ENCODE measurements around the gene RASAL1.

The RASAL1 gene

GRCh38 chr12:113071135-113072112, 64.1 kb downstream of the RASAL1 start:
- no peak for DNase-seq (ENCODE audit: low read depth)
- no peak overlapping the region for H3K4me3 ChIP-seq (ENCODE audit: low read length)
- no peak for TF ChIP-seq CTCF (conservative IDR thresholded peaks at IDR 0.05; ENCODE audit: low read depth, low read length)

GRCh38 chr12:113070117-113070906, 65.2 kb downstream of the RASAL1 start:
- no peak for TF ChIP-seq CTCF (conservative IDR thresholded peaks at IDR 0.05; ENCODE audit: low read depth, low read length)
- no peak for DNase-seq (ENCODE audit: low read depth)
- no peak overlapping the region for H3K4me3 ChIP-seq (ENCODE audit: low read length)

GRCh38 chr12:113069751-113070116, 65.8 kb downstream of the RASAL1 start:
- H3K4me3 ChIP-seq (ENCODE audit: low read length), result no peak overlapping the region
- no peak for TF ChIP-seq CTCF (conservative IDR thresholded peaks at IDR 0.05; ENCODE audit: low read depth, low read length)
- no peak for DNase-seq (ENCODE audit: low read depth)

- no peak overlapping the region for H3K4me3 ChIP-seq (ENCODE audit: low read length)
- TF ChIP-seq CTCF (conservative IDR thresholded peaks at IDR 0.05; ENCODE audit: low read depth, low read length), result no peak
- DNase-seq (ENCODE audit: low read depth), result no peak
These were observed 66.4 kb downstream of the RASAL1 start for GRCh38 chr12:113069149-113069548.

- no peak for DNase-seq (ENCODE audit: low read depth)
- no peak for TF ChIP-seq CTCF (conservative IDR thresholded peaks at IDR 0.05; ENCODE audit: low read depth, low read length)
These were observed 67.3 kb downstream of the RASAL1 start for GRCh38 chr12:113067987-113068935.

GRCh38 chr12:113066813-113067400, 68.7 kb downstream of the RASAL1 start:
- no peak overlapping the region for H3K4me3 ChIP-seq (ENCODE audit: low read length)
- no peak for TF ChIP-seq CTCF (conservative IDR thresholded peaks at IDR 0.05; ENCODE audit: low read depth, low read length)
- no peak for DNase-seq (ENCODE audit: low read depth)

More at GRCh38 chr12:113067987-113068935, 67.3 kb downstream of the RASAL1 start:
- no peak overlapping the region for H3K4me3 ChIP-seq (ENCODE audit: low read length)
